Neural progenitor cell (in vitro differentiated cells): ENCODE results near the gene AP4E1. TPM values are rescaled to one million over a fixed set of nuclear protein-coding genes. Genes with fewer than 3 reads are reported as not detected.

Source experiments
- DNase-seq: peaks from one replicate; pipeline ENCODE4 v3.0.0-alpha.2; 2016; ENCODE audit warnings: low spot score
- H2AFZ ChIP-seq: fragments of 200-600 bp; sonication (generic); replicated peaks from 2 replicates; pipeline ENCODE4 v1.6.1; 2016; ENCODE audit warnings: antibody characterized with exemption
- H3F3A ChIP-seq: fragments of 200-600 bp; sonication (generic); 2 replicates; pipeline ENCODE4 v1.6.1; 2016; ENCODE audit warnings: antibody characterized with exemption, low read depth
- H3K27ac ChIP-seq: fragments of 200-600 bp; sonication (generic); 2 replicates; pipeline ENCODE4 v1.5.1; 2016; ENCODE audit warnings: mild to moderate bottlenecking
- H3K27me3 ChIP-seq: fragments of 200-600 bp; sonication (generic); 2 replicates; pipeline ENCODE4 v1.6.1; 2016; ENCODE audit warnings: mild to moderate bottlenecking, moderate library complexity
- H3K36me3 ChIP-seq: fragments of 200-600 bp; sonication (generic); 2 replicates; pipeline ENCODE4 v1.5.1; 2016
- H3K4me1 ChIP-seq: fragments of 200-600 bp; sonication (generic); 2 replicates; pipeline ENCODE4 v1.6.1; 2016; ENCODE audit warnings: mixed run types
- H3K4me2 ChIP-seq: fragments of 200-600 bp; sonication (generic); 2 replicates; pipeline ENCODE4 v1.6.1; 2016
- H3K4me3 ChIP-seq: fragments of 200-600 bp; sonication (generic); 2 replicates; pipeline ENCODE4 v1.5.1; 2016
- H3K79me2 ChIP-seq: fragments of 200-600 bp; sonication (generic); 2 replicates; pipeline ENCODE4 v1.6.1; 2016; ENCODE audit warnings: low read depth
- H3K9ac ChIP-seq: fragments of 200-600 bp; sonication (generic); 2 replicates; pipeline ENCODE4 v1.6.1; 2016
- H3K9me3 ChIP-seq: fragments of 200-600 bp; sonication (generic); 2 replicates; pipeline ENCODE4 v1.5.1; 2016; ENCODE audit warnings: low read depth
- H4K20me1 ChIP-seq: fragments of 200-600 bp; sonication (generic); 2 replicates; pipeline ENCODE4 v1.6.1; 2016; ENCODE audit warnings: low read depth
- H3K27ac Mint-ChIP-seq: 3 replicates; pipeline ENCODE4 v1.8.0; 2021; ENCODE audit warnings: mixed read lengths
- H3K27me3 Mint-ChIP-seq: 2 replicates; pipeline ENCODE4 v1.8.0; 2022; ENCODE audit warnings: low read depth, mild to moderate bottlenecking, inconsistent platforms, moderate library complexity, mixed read lengths; ENCODE audit not compliant: insufficient read depth
- H3K36me3 Mint-ChIP-seq: 3 replicates; pipeline ENCODE4 v1.8.0; 2021; ENCODE audit warnings: mixed read lengths
- H3K4me1 Mint-ChIP-seq: 3 replicates; pipeline ENCODE4 v1.8.0; 2021; ENCODE audit warnings: mixed read lengths
- H3K4me3 Mint-ChIP-seq: 3 replicates; pipeline ENCODE4 v1.8.0; 2021; ENCODE audit warnings: mild to moderate bottlenecking, moderate library complexity, mixed read lengths
- H3K9me3 Mint-ChIP-seq: 3 replicates; pipeline ENCODE4 v1.8.0; 2020; ENCODE audit warnings: mixed read lengths
- EZH2 ChIP-seq: fragments of 200-600 bp; sonication (generic); IDR thresholded peaks from 2 replicates; pipeline ENCODE4 v1.6.1; 2017; ENCODE audit warnings: antibody characterized with exemption, mild to moderate bottlenecking, moderate library complexity
- EZH2phosphoT487 ChIP-seq: fragments of 200-600 bp; sonication (generic); IDR thresholded peaks from 2 replicates; pipeline ENCODE4 v1.6.1; 2017; ENCODE audit warnings: antibody characterized with exemption
- total RNA-seq: library from RNA; depleted of rRNA; stranded (reverse); fragments of >200 nt; gene quantifications from 2 replicates; pipeline ENCODE4 v1.2.3, GENCODE V29; 2015; ENCODE audit warnings: low replicate concordance
- TF ChIP-seq, protein P1 (sequence below): fragments of 200-600 bp; sonication (generic); IDR thresholded peaks from 2 replicates; pipeline ENCODE4 v1.5.1; 2017; ENCODE audit warnings: antibody characterized with exemption, mild to moderate bottlenecking

Gene AP4E1
- total RNA-seq, 1 donor from 2014 or later: 14.0 TPM

DNA sequence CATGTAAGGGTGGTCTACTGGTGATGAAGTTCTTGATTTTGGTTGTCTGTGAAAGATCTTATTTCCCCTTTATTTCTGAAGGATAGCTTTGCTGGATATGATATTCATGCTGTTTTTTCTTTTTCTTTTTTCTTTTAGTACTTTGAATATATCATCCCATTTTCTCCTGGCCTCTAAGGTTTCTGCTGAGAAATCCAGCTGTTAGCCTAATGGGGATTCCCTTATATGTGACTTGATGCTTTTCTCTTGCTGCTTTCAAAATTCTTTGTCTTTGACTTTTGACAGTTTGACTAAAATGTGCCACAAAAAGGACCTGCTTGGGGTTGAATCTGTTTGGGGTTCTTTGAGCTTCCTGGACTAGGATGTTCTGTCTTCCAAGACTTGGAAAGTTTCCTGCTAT, 62.6 kb downstream of the AP4E1 start:
- Histone ChIP-seq H3K36me3 (peaks cover 12% of the 10 kb centered on the region), H4K20me1 (no peaks in the 10 kb centered on the region), H3K4me1 (no peaks in the 10 kb centered on the region), H3K27me3 (no peaks in the 10 kb centered on the region), H3K9me3 (peaks cover 11% of the 10 kb centered on the region), H2AFZ (no peak overlapping the region), H3F3A (no peaks in the 10 kb centered on the region), H3K4me2 (no peak overlapping the region), H3K4me3 (no peak overlapping the region), H3K27ac (no peak overlapping the region), H3K79me2 (no peaks in the 10 kb centered on the region), H3K9ac (no peak overlapping the region)
- no peak overlapping the region for H3K4me3 Mint-ChIP-seq
- peaks cover 51% of the 10 kb centered on the region for H3K36me3 Mint-ChIP-seq
- peaks cover 30% of the 10 kb centered on the region for H3K9me3 Mint-ChIP-seq
- H3K4me1 Mint-ChIP-seq: no peaks in the 10 kb centered on the region
- TF ChIP-seq, protein P1, sequence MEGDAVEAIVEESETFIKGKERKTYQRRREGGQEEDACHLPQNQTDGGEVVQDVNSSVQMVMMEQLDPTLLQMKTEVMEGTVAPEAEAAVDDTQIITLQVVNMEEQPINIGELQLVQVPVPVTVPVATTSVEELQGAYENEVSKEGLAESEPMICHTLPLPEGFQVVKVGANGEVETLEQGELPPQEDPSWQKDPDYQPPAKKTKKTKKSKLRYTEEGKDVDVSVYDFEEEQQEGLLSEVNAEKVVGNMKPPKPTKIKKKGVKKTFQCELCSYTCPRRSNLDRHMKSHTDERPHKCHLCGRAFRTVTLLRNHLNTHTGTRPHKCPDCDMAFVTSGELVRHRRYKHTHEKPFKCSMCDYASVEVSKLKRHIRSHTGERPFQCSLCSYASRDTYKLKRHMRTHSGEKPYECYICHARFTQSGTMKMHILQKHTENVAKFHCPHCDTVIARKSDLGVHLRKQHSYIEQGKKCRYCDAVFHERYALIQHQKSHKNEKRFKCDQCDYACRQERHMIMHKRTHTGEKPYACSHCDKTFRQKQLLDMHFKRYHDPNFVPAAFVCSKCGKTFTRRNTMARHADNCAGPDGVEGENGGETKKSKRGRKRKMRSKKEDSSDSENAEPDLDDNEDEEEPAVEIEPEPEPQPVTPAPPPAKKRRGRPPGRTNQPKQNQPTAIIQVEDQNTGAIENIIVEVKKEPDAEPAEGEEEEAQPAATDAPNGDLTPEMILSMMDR: no peak
- TF ChIP-seq EZH2: no peak
- no peak for TF ChIP-seq EZH2phosphoT487
- H3K27me3 Mint-ChIP-seq: no peaks in the 10 kb centered on the region
- H3K27ac Mint-ChIP-seq: no peak overlapping the region
- no peak for DNase-seq

DNA sequence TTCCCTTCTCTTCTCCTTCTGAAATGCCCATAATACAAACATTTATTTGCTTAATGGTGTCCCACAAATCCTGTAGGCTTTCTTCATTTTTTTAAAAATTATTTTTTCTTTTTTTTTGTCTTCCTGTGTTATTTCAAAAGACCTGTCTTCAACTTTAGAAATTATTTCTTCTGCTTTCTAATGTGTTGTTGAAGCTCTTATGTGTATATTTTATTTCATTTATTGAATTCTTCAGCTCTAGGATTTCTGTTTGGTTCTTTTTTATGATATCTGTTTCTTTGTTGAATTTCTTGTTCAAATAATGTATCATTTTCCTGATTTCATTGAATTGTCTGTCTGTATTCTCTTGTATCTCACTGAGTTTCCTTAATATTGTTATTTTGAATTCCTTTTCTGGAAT, 63.1 kb downstream of the AP4E1 start:
- Mint-ChIP-seq H3K27me3 (no peaks in the 10 kb centered on the region), H3K4me1 (no peaks in the 10 kb centered on the region), H3K4me3 (no peak overlapping the region), H3K9me3 (peaks cover 30% of the 10 kb centered on the region), H3K36me3 (peaks cover 49% of the 10 kb centered on the region), H3K27ac (no peak overlapping the region)
- H3F3A ChIP-seq: no peaks in the 10 kb centered on the region
- no peaks in the 10 kb centered on the region for H3K27me3 ChIP-seq
- no peak overlapping the region for H3K9ac ChIP-seq
- H3K36me3 ChIP-seq: peaks cover 12% of the 10 kb centered on the region
- DNase-seq: no peak
- no peak overlapping the region for H2AFZ ChIP-seq
- no peak for TF ChIP-seq EZH2
- TF ChIP-seq, protein P1: no peak
- no peak for TF ChIP-seq EZH2phosphoT487
- H3K4me1 ChIP-seq: no peaks in the 10 kb centered on the region
- peaks cover 11% of the 10 kb centered on the region for H3K9me3 ChIP-seq
- no peaks in the 10 kb centered on the region for H4K20me1 ChIP-seq
- H3K4me2 ChIP-seq: no peak overlapping the region
- no peak overlapping the region for H3K4me3 ChIP-seq
- H3K79me2 ChIP-seq: no peaks in the 10 kb centered on the region
- H3K27ac ChIP-seq: no peak overlapping the region

DNA sequence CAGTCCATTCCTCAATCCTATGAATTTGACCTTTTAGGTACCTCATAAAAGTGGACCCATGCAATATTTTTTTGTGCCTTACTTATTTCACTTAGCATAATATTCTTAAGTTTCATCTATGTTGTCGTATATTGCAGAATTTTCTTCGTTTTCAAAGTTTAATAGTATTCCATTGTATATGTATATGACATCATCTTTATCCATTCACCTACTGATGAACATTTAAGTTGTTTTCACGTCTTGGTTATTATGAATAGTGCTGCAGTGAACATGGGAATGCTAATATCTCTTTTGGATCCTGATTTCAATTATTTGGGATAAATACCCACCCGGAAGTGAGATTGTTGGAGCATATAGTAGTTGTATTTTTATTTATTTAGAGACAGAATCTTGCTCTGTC, 65.1 kb downstream of the AP4E1 start:
- Mint-ChIP-seq H3K36me3 (peaks cover 42% of the 10 kb centered on the region), H3K27me3 (no peaks in the 10 kb centered on the region)

More for the DNA sequence above, 65.1 kb downstream of the AP4E1 start:
- Mint-ChIP-seq H3K27ac (no peak overlapping the region), H3K4me3 (no peak overlapping the region), H3K4me1 (no peaks in the 10 kb centered on the region), H3K9me3 (peaks cover 30% of the 10 kb centered on the region)
- no peak overlapping the region for H3K9ac ChIP-seq
- no peaks in the 10 kb centered on the region for H3F3A ChIP-seq
- H3K27ac ChIP-seq: no peak overlapping the region
- no peaks in the 10 kb centered on the region for H3K27me3 ChIP-seq
- DNase-seq: no peak
- H2AFZ ChIP-seq: no peak overlapping the region
- H3K79me2 ChIP-seq: no peaks in the 10 kb centered on the region
- no peaks in the 10 kb centered on the region for H4K20me1 ChIP-seq
- H3K9me3 ChIP-seq: peaks cover 11% of the 10 kb centered on the region
- H3K4me3 ChIP-seq: no peak overlapping the region
- TF ChIP-seq EZH2phosphoT487: no peak
- TF ChIP-seq, protein P1: no peak
- no peak for TF ChIP-seq EZH2
- no peaks in the 10 kb centered on the region for H3K4me1 ChIP-seq
- H3K4me2 ChIP-seq: no peak overlapping the region
- H3K36me3 ChIP-seq: peaks cover 12% of the 10 kb centered on the region
